ENCODE measurements around the gene CDK6. TPM values are rescaled to one million over a fixed set of nuclear protein-coding genes. Genes with fewer than 3 reads are reported as not detected.

The CDK6 gene
- polyA plus RNA-seq, 1 experiment, result 29.2 TPM

DNA sequence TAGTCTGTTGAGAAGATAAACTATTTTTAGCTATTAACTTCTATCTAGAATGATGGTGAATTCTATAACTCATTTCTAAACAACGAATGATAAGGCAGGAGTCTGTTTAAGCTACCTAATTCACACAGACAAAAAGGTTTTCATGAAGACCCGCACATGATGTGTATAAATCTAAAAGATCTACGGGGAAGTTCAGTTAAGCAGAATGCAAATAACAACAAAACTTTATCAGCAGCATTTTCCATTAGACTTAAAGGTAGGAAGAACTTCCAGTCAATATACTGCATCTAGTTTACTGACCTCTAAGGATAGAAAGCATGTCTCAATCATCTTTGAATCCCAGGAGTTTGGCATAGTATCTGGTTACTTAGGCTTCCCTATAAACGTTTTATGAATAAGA is 62.6 kb downstream of the CDK6 start:
- peaks cover 1% of the 10 kb centered on the region for H3K36me3 ChIP-seq (ENCODE audit: control insufficient read depth, insufficient read depth, low read length)
- TF ChIP-seq, protein P1, sequence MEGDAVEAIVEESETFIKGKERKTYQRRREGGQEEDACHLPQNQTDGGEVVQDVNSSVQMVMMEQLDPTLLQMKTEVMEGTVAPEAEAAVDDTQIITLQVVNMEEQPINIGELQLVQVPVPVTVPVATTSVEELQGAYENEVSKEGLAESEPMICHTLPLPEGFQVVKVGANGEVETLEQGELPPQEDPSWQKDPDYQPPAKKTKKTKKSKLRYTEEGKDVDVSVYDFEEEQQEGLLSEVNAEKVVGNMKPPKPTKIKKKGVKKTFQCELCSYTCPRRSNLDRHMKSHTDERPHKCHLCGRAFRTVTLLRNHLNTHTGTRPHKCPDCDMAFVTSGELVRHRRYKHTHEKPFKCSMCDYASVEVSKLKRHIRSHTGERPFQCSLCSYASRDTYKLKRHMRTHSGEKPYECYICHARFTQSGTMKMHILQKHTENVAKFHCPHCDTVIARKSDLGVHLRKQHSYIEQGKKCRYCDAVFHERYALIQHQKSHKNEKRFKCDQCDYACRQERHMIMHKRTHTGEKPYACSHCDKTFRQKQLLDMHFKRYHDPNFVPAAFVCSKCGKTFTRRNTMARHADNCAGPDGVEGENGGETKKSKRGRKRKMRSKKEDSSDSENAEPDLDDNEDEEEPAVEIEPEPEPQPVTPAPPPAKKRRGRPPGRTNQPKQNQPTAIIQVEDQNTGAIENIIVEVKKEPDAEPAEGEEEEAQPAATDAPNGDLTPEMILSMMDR (IDR thresholded peaks at IDR 0.05; ENCODE audit: insufficient read depth, low read depth, low read length), result no peak
- H3K4me3 ChIP-seq (ENCODE audit: low read depth, low read length), result no peak overlapping the region
- DNase-seq (ENCODE audit: low read depth), result no peak
- ChIA-PET CTCF (no interaction called here), POLR2A (no interaction called here)
- no peaks in the 10 kb centered on the region; the same call in 1 of the 2 replicates for H3K27me3 ChIP-seq (ENCODE audit: control insufficient read depth, insufficient read depth, low read length)

DNA sequence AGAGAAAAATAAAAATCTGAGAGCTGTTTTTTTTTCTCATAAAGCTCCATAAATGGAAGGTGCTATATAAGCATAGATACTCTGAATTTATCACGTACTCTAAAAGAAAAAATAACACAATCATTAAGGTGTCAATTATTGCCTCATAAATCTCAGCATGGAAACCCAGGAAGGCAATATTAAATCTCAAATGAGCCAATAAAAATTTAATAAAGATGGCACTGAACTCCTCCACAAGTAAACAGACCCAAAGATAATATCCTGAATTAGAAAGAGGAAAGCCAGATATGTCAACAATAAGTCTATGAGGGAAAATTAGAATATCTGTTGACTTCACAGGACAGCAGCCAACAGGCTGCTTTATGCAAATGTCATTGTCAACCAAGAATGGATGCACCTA is 66.5 kb downstream of the CDK6 start:
- no peak for DNase-seq (ENCODE audit: low read depth)
- POLR2A ChIA-PET, result no interaction called here
- H3K36me3 ChIP-seq (ENCODE audit: control insufficient read depth, insufficient read depth, low read length), result peaks cover 1% of the 10 kb centered on the region
- no peaks in the 10 kb centered on the region; the same call in 1 of the 2 replicates for H3K27me3 ChIP-seq (ENCODE audit: control insufficient read depth, insufficient read depth, low read length)
- no peak overlapping the region for H3K4me3 ChIP-seq (ENCODE audit: low read depth, low read length)
- TF ChIP-seq, protein P1 (IDR thresholded peaks at IDR 0.05; ENCODE audit: insufficient read depth, low read depth, low read length), result no peak
- CTCF ChIA-PET, result no interaction called here

DNA sequence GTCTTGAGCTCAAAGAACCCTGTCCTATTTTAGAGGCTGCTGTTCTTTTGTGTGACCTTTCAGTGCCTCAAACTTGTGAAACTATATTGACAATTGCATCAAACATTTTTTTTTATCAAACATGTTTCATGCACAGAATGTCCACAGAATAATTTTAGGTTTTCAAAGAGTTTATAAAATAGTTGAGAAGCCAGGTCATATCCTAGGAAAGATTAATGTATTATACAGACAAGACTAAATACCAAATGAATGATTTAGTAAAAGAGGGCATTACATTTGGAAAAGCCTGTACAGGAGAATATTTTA is 67.0 kb downstream of the CDK6 start:
- no peak overlapping the region for H3K4me3 ChIP-seq (ENCODE audit: low read depth, low read length)
- peaks cover 1% of the 10 kb centered on the region for H3K36me3 ChIP-seq (ENCODE audit: control insufficient read depth, insufficient read depth, low read length)
- H3K27me3 ChIP-seq (ENCODE audit: control insufficient read depth, insufficient read depth, low read length), result no peaks in the 10 kb centered on the region; the same call in 1 of the 2 replicates
- TF ChIP-seq, protein P1 (IDR thresholded peaks at IDR 0.05; ENCODE audit: insufficient read depth, low read depth, low read length), result no peak
- no peak for DNase-seq (ENCODE audit: low read depth)
- ChIA-PET POLR2A (no interaction called here), CTCF (interaction anchor here (1.4 kb wide), 1 partner anchor 11 kb away, joined by 3 read pairs; no protein-coding TSS in a partner anchor)

DNA sequence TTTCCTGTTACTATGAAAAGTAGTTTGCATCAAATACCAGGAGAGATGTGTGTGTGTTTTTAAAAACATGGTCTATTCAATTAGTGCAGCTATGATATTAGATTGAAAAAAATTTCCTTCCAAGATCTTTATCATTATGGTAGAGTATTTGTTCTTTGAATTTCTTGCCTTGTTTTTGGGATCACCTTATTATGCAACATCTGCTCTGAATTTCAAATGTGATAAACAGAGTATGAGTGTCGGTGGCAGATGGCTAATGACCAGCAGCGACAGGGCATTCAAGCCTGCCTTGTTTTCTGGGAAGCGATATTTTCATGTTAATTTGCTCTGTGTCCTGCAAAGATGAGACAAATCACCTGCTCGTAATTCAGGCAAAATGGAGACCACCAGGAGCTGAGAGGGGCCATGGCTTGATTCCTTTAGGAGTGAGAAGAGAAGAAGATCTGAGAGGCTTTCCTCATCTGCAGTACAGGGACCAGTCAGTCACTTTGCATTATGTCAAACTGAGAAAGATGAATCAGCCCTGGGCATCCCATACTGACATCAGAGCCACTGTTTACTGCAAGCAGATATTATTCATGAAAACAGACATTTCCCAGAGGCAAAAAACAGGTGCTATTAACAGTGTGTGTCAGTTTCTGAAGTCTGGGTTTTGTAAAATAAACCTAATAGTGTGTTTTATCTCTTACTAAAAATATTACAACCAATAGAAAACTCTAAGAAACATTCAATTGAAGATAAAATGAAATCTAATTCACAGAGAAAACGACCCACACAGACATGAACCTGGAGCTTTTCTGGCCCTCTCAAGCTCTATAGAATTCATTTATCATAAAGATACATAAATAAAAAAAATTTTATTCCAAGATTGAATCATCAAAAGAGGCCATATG is 67.6 kb downstream of the CDK6 start:
- Histone ChIP-seq H3K36me3 (ENCODE audit: control insufficient read depth, insufficient read depth, low read length) (peaks cover 1% of the 10 kb centered on the region; the same call in 1 of the 2 replicates), H3K27me3 (ENCODE audit: control insufficient read depth, insufficient read depth, low read length) (no peaks in the 10 kb centered on the region; the same call in 1 of the 2 replicates), H3K4me3 (ENCODE audit: low read depth, low read length) (no peak overlapping the region)
- CTCF ChIA-PET, result interaction anchor here (1.4 kb wide), 1 partner anchor 12 kb away, joined by 3 read pairs; no protein-coding TSS in a partner anchor
- TF ChIP-seq, protein P1 (IDR thresholded peaks at IDR 0.05; ENCODE audit: insufficient read depth, low read depth, low read length), result no peak
- no peak for DNase-seq (ENCODE audit: low read depth)
- POLR2A ChIA-PET, result no interaction called here

DNA sequence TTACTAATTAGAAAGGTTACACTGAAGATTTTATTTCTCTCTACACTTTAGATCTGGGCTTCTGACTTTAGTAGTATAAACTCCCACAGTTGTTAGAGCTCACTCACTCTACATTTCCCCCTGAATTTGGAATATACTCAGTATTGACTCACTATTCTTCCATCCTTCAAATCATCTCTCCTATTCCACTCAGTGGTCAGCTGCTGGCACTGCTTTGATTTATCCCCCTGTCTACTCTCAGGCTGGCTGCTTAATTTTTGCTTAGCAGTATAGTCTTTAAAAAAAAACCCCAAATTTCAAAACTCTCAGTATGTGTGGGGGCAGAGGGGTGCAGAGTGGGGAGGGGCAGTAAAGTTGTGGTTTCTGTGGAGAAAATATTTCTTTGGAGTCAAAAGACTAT is 68.9 kb downstream of the CDK6 start:
- ChIA-PET POLR2A (interaction anchor here (0.6 kb wide), 1 partner anchor 134 kb away, joined by 6 read pairs; no protein-coding TSS in a partner anchor), CTCF (interaction anchor here (1.1 kb wide), 1 partner anchor 12 kb away, joined by 3 read pairs; no protein-coding TSS in a partner anchor)
- TF ChIP-seq, protein P1 (IDR thresholded peaks at IDR 0.05; ENCODE audit: insufficient read depth, low read depth, low read length), result no peak
- H3K4me3 ChIP-seq (ENCODE audit: low read depth, low read length), result no peak overlapping the region
- H3K36me3 ChIP-seq (ENCODE audit: control insufficient read depth, insufficient read depth, low read length), result no peaks in the 10 kb centered on the region; the same call in 1 of the 2 replicates
- H3K27me3 ChIP-seq (ENCODE audit: control insufficient read depth, insufficient read depth, low read length), result no peaks in the 10 kb centered on the region; the same call in 1 of the 2 replicates
- no peak for DNase-seq (ENCODE audit: low read depth)

Measured in BJ (cell line).